Measurements from ENCODE around the gene SNRK.

GRCh38 chr3:43347774-43348173, 61.4 kb downstream of the SNRK start:
- TF ChIP-seq, protein P1, sequence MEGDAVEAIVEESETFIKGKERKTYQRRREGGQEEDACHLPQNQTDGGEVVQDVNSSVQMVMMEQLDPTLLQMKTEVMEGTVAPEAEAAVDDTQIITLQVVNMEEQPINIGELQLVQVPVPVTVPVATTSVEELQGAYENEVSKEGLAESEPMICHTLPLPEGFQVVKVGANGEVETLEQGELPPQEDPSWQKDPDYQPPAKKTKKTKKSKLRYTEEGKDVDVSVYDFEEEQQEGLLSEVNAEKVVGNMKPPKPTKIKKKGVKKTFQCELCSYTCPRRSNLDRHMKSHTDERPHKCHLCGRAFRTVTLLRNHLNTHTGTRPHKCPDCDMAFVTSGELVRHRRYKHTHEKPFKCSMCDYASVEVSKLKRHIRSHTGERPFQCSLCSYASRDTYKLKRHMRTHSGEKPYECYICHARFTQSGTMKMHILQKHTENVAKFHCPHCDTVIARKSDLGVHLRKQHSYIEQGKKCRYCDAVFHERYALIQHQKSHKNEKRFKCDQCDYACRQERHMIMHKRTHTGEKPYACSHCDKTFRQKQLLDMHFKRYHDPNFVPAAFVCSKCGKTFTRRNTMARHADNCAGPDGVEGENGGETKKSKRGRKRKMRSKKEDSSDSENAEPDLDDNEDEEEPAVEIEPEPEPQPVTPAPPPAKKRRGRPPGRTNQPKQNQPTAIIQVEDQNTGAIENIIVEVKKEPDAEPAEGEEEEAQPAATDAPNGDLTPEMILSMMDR (conservative IDR thresholded peaks at IDR 0.05), result no peak
- TF ChIP-seq EZH2 (IDR thresholded peaks at IDR 0.05; ENCODE audit: low read depth), result no peak
